ENCODE measurements around the gene CEP68. TPM values are rescaled to one million over a fixed set of nuclear protein-coding genes. Genes with fewer than 3 reads are reported as not detected.
A peak's percentile ranks its signal among the peaks of the same experiment; 100 is the strongest.
"Not testable (repeated sequence)": the region's sequence is repeated elsewhere in the genome, so short reads cannot be mapped to it uniquely, and the experiment has no call there.

CEP68 gene
- total RNA-seq, 2 experiments from 2014 or later = 4.9 to 6.0 TPM

GRCh38 chr2:65032019-65032975 lies 23.9 kb upstream of the CEP68 start:
- peaks cover 23% of the 10 kb centered on the region for H3K4me1 Mint-ChIP-seq
- ATAC-seq = peak; percentile 42

GRCh38 chr2:65033178-65033577 lies 23.0 kb upstream of the CEP68 start:
- no peak overlapping the region for H3K27ac Mint-ChIP-seq
- CTCF ChIA-PET = interaction anchor here (0.8 to 2.8 kb wide), 4 partner anchors 109 to 127 kb away, joined by 3 to 20 read pairs (median 6); no protein-coding TSS in a partner anchor
- DNase-seq = peak; percentile 26
- POLR2A ChIA-PET = no interaction called here
- no peak for ATAC-seq
- peaks cover 23% of the 10 kb centered on the region for H3K4me1 Mint-ChIP-seq
- no peaks in the 10 kb centered on the region for H3K9me3 Mint-ChIP-seq (ENCODE audit: low read depth)
- intact Hi-C loops (cut with DNase I, micrococcal nuclease) = loop anchor here (2.0 to 5.0 kb wide), 2 partner anchors 41 to 116 kb away; no protein-coding TSS in a partner anchor
- no peak overlapping the region for H3K4me3 Mint-ChIP-seq
- H3K36me3 Mint-ChIP-seq (ENCODE audit: low read depth) = peaks cover 1% of the 10 kb centered on the region
- H3K27me3 Mint-ChIP-seq = no peaks in the 10 kb centered on the region

More at GRCh38 chr2:65032019-65032975, 23.9 kb upstream of the CEP68 start:
- Mint-ChIP-seq H3K27ac (peak overlapping the region; percentile 56), H3K27me3 (no peaks in the 10 kb centered on the region), H3K4me3 (no peak overlapping the region), H3K36me3 (ENCODE audit: low read depth) (no peaks in the 10 kb centered on the region), H3K9me3 (ENCODE audit: low read depth) (no peaks in the 10 kb centered on the region)
- intact Hi-C loops (cut with DNase I, micrococcal nuclease) = loop anchor here (1.0 to 5.0 kb wide), 3 partner anchors 40 to 115 kb away; no protein-coding TSS in a partner anchor
- no peak for DNase-seq
- CTCF ChIA-PET = interaction anchor here (1.5 to 2.8 kb wide), 3 partner anchors 43 to 115 kb away, joined by 4 to 20 read pairs (median 15); partner anchors contain the start of gene SLC1A4
- POLR2A ChIA-PET = no interaction called here

DNA sequence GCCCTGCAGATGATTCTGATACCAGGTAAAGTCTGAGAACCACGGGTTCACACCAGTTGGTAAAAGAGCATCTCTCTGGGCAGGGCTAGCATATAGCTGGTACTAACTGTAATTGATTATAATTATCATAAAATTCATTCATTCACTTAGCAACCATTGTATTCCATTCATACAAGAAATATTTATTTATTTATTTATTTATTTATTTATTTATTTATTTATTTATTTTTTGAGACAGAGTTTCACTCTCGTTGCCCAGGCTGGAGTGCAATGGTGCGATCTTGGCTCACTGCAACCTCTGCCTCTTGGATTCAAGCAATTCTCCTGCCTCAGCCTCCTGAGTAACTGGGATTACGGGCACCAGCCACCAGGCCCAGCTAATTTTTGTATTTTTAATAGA lies 22.5 kb upstream of the CEP68 start:
- intact Hi-C loops (cut with DNase I, micrococcal nuclease) = loop anchor here (2.0 to 5.0 kb wide), 2 partner anchors 41 to 117 kb away; no protein-coding TSS in a partner anchor
- H3K27me3 Mint-ChIP-seq; H3K27ac Mint-ChIP-seq; H3K9me3 Mint-ChIP-seq (ENCODE audit: low read depth); H3K4me3 Mint-ChIP-seq; POLR2A ChIA-PET; H3K36me3 Mint-ChIP-seq (ENCODE audit: low read depth); DNase-seq; ATAC-seq: not testable (repeated sequence)
- CTCF ChIA-PET = interaction anchor here (0.8 to 2.8 kb wide), 4 partner anchors 109 to 127 kb away, joined by 3 to 20 read pairs (median 6); no protein-coding TSS in a partner anchor
- H3K4me1 Mint-ChIP-seq = peaks cover 23% of the 10 kb centered on the region

DNA sequence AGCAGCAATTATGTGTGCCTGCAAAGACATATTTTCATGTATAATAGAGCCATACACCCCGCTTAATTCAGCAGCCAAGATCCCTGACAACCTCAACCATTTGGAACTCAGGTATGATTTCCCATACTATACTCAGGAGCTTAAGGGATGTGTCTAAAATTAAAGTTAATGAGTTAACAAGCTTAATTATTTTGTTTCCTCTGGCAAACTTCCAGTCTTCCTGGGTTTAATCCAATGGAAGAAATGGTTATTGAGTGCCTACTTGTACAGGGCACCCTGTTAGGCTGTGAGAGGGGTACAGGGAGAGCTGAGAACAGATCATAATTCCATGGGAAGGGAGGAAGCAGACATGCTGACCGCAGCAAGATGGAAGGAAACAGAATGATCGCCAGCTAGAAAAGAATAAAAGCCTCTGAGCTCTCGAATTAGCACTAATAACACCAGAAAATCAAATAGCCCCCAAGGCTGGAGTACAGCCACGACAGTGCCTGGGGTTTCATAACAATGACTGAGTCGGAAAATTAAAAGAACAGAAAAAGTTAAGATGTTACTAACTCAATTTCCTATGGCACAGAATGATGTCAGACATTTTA lies 20.8 kb upstream of the CEP68 start:
- POLR2A ChIA-PET = no interaction called here
- no peaks in the 10 kb centered on the region for H3K27me3 Mint-ChIP-seq

DNA sequence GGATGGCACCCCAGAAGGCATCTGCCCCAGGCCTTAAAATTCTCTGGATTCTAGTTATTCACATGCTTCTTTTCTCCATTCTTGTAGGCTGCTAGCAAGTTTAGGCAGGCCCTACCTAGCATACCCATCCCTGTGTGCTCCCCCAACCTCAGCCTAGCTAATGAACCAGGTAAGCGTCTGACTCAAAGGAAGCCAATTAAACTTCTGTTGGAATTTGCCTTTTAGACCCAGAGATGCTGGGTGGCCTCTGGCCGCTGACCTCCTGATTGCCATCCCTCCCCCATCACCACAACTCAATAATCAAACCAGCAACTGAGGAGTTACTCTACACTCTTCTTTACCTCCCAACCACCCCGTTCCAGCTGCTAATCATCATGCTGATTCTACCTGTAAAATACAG lies 19.0 kb upstream of the CEP68 start:
- Mint-ChIP-seq H3K36me3 (ENCODE audit: low read depth) (peaks cover 2% of the 10 kb centered on the region), H3K27me3 (no peaks in the 10 kb centered on the region), H3K4me1 (peaks cover 13% of the 10 kb centered on the region), H3K4me3 (no peak overlapping the region), H3K27ac (no peak overlapping the region), H3K9me3 (ENCODE audit: low read depth) (no peaks in the 10 kb centered on the region)
- DNase-seq (no peak), ATAC-seq (no peak)
- CTCF ChIA-PET = interaction anchor here (0.7 to 2.4 kb wide), 4 partner anchors 9 to 205 kb away, joined by 3 to 17 read pairs (median 3); no protein-coding TSS in a partner anchor
- intact Hi-C loops (cut with DNase I, micrococcal nuclease) = no loop called here
- POLR2A ChIA-PET = no interaction called here

More for the DNA sequence above, 20.8 kb upstream of the CEP68 start:
- H3K27ac Mint-ChIP-seq = no peak overlapping the region
- H3K4me1 Mint-ChIP-seq = peaks cover 27% of the 10 kb centered on the region
- H3K4me3 Mint-ChIP-seq = no peak overlapping the region
- no peaks in the 10 kb centered on the region for H3K9me3 Mint-ChIP-seq (ENCODE audit: low read depth)
- intact Hi-C loops (cut with DNase I, micrococcal nuclease) = no loop called here
- CTCF ChIA-PET = interaction anchor here (0.6 to 1.4 kb wide), 4 partner anchors 117 to 563 kb away, joined by 3 to 8 read pairs (median 4); no protein-coding TSS in a partner anchor
- ATAC-seq (no peak), DNase-seq (no peak)
- peaks cover 2% of the 10 kb centered on the region for H3K36me3 Mint-ChIP-seq (ENCODE audit: low read depth)

DNA sequence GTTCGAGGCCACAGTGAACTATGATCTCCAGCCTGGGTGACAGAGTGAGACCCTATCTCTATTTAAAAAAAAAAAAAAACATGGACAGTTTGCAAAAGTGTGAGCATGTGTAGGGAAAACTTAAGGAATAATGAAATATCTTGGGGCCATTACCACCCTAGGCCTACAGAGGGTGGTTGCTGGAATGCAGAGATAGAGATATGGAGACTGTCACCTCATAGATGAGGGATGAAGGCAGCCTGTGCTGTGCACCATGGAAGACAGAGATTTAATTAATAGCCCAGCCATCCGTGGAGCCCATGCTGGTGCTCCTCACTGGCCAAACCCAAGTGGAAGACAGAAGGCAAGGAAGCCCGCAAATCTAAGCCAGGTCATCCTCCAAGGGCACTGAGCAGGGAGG lies 16.6 kb upstream of the CEP68 start:
- ChIA-PET POLR2A (no interaction called here), CTCF (interaction anchor here (0.9 to 1.1 kb wide), 6 partner anchors 15 to 516 kb away, joined by 3 to 4 read pairs (median 3); no protein-coding TSS in a partner anchor)
- Mint-ChIP-seq H3K4me3 (no peak overlapping the region), H3K4me1 (peaks cover 7% of the 10 kb centered on the region), H3K36me3 (ENCODE audit: low read depth) (peaks cover 14% of the 10 kb centered on the region), H3K27me3 (no peaks in the 10 kb centered on the region), H3K9me3 (ENCODE audit: low read depth) (peaks cover 7% of the 10 kb centered on the region), H3K27ac (no peak overlapping the region)
- DNase-seq = no peak
- no peak for ATAC-seq
- intact Hi-C loops (cut with DNase I, micrococcal nuclease) = loop anchor here (1.0 to 2.0 kb wide), 2 partner anchors 51 to 122 kb away; partner anchors contain the start of gene SLC1A4 (in 1 of the 2)

DNA sequence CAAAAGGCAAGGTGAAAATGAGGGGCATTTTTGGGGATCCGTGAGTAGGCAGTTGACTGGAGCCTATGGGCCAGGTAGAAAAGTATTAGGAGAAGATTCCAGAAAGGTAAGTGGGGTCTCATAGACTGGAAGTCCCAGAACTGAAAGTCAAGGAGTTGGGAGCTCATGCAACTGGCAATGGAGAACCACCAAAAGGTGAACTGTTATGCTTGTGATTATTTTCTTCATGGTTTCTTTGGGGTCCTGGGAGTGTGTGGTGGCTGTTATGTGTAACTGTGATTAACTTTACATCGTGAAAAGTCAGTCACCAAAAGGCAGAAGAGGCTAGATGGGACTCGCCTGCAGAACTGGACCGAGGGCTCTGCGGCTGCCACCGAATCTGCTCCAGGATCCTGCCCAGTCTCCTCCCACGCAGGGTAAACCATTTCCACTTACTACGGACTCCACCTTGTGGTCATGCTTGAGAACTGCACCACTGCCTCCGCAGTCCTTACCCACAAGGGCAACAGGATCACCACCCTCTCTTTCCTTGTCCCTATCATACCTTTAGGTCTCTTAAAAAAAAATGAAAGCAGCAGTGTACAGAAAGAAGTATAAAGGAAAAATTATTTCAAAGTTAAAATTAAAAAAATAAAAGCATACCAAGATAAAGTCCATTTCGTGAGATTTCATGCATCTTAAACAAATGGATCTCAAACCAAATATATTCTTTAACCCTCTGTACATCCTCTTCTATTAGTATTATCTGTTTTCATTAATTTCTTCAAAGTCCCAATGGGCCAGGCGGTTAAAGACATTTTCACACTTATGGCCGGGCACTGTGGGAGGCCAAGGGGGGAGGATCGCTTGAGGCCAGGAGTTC lies 15.6 kb upstream of the CEP68 start:
- no peak overlapping the region for H3K4me3 Mint-ChIP-seq
- POLR2A ChIA-PET = no interaction called here

DNA sequence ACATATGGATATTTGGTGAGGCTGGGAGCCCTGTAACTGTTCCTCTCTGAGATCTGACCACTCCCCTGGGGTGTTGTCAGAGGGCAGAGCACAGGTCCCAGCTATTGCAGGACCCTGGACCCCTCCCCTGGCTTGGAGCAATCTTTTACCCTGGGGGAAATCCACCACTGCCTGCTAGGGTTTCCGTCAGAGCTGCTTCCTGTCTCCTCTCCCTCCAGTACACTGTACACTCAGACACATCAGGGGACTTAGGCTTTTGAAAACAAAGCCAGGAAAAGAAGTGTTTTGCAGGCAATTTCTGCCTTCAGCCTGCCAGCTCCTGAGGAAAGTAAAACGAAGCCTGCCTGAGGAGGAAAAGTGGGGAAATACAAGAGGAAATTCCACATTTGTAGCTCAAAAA lies 13.2 kb upstream of the CEP68 start:
- POLR2A ChIA-PET = no interaction called here
- Mint-ChIP-seq H3K36me3 (ENCODE audit: low read depth) (peaks cover 19% of the 10 kb centered on the region), H3K4me1 (peaks cover 7% of the 10 kb centered on the region), H3K27me3 (no peaks in the 10 kb centered on the region), H3K27ac (no peak overlapping the region), H3K9me3 (ENCODE audit: low read depth) (peaks cover 9% of the 10 kb centered on the region), H3K4me3 (no peak overlapping the region)
- CTCF ChIA-PET = interaction anchor here (0.5 to 3.2 kb wide), 12 partner anchors 9 to 454 kb away, joined by 3 to 42 read pairs (median 3); partner anchors contain the start of gene CEP68
- ATAC-seq (no peak), DNase-seq (no peak)
- intact Hi-C loops (cut with DNase I, micrococcal nuclease) = no loop called here

More for the DNA sequence above, 15.6 kb upstream of the CEP68 start:
- intact Hi-C loops (cut with DNase I, micrococcal nuclease) = loop anchor here (1.0 to 2.0 kb wide), 2 partner anchors 52 to 123 kb away; partner anchors contain the start of gene SLC1A4 (in 1 of the 2)
- Mint-ChIP-seq H3K4me1 (peaks cover 7% of the 10 kb centered on the region), H3K27me3 (no peaks in the 10 kb centered on the region), H3K36me3 (ENCODE audit: low read depth) (peaks cover 17% of the 10 kb centered on the region), H3K9me3 (ENCODE audit: low read depth) (peaks cover 9% of the 10 kb centered on the region), H3K27ac (peak overlapping the region; percentile 33)
- DNase-seq (peak; percentile 85), ATAC-seq (peak; percentile 83)
- CTCF ChIA-PET = interaction anchor here (0.6 to 3.2 kb wide), 9 partner anchors 14 to 517 kb away, joined by 3 to 42 read pairs (median 3); no protein-coding TSS in a partner anchor

GRCh38 chr2:65044097-65044735 lies 12.0 kb upstream of the CEP68 start:
- peaks cover 16% of the 10 kb centered on the region for H3K36me3 Mint-ChIP-seq (ENCODE audit: low read depth)
- H3K9me3 Mint-ChIP-seq (ENCODE audit: low read depth) = peaks cover 9% of the 10 kb centered on the region
- no peak overlapping the region for H3K4me3 Mint-ChIP-seq
- ChIA-PET CTCF (interaction anchor here (1.0 to 4.1 kb wide), 6 partner anchors 10 to 143 kb away, joined by 4 to 42 read pairs (median 7); partner anchors contain the start of gene CEP68), POLR2A (no interaction called here)
- peaks cover 7% of the 10 kb centered on the region for H3K4me1 Mint-ChIP-seq
- no peak for DNase-seq
- intact Hi-C loops (cut with DNase I, micrococcal nuclease) = no loop called here
- no peak overlapping the region for H3K27ac Mint-ChIP-seq
- no peaks in the 10 kb centered on the region for H3K27me3 Mint-ChIP-seq
- no peak for ATAC-seq

- DNase-seq = no peak
- no peak for ATAC-seq
- Mint-ChIP-seq H3K36me3 (ENCODE audit: low read depth) (peaks cover 16% of the 10 kb centered on the region), H3K4me3 (no peak overlapping the region), H3K27me3 (no peaks in the 10 kb centered on the region), H3K9me3 (ENCODE audit: low read depth) (peaks cover 9% of the 10 kb centered on the region), H3K4me1 (peaks cover 1% of the 10 kb centered on the region), H3K27ac (no peak overlapping the region)
- intact Hi-C loops (cut with DNase I, micrococcal nuclease) = no loop called here
- POLR2A ChIA-PET = no interaction called here
- CTCF ChIA-PET = interaction anchor here (0.6 to 4.1 kb wide), 5 partner anchors 19 to 1111 kb away, joined by 3 to 15 read pairs (median 4); no protein-coding TSS in a partner anchor
Measured at GRCh38 chr2:65045651-65046050, 10.6 kb upstream of the CEP68 start.
